NCI-H1417 (cell line): ENCODE measurements around the gene CYP4A22.
"Not testable (repeated sequence)": the region's sequence is repeated elsewhere in the genome, so short reads cannot be mapped to it uniquely, and the experiment has no call there.

ENCODE experiments used
- DNase-seq, 3 experiments: peaks; one replicate each; lab custom pipeline; 2025; lab: John Stamatoyannopoulos, UW

Gene CYP4A22, protein sequence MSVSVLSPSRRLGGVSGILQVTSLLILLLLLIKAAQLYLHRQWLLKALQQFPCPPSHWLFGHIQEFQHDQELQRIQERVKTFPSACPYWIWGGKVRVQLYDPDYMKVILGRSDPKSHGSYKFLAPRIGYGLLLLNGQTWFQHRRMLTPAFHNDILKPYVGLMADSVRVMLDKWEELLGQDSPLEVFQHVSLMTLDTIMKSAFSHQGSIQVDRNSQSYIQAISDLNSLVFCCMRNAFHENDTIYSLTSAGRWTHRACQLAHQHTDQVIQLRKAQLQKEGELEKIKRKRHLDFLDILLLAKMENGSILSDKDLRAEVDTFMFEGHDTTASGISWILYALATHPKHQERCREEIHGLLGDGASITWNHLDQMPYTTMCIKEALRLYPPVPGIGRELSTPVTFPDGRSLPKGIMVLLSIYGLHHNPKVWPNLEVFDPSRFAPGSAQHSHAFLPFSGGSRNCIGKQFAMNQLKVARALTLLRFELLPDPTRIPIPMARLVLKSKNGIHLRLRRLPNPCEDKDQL

DNA sequence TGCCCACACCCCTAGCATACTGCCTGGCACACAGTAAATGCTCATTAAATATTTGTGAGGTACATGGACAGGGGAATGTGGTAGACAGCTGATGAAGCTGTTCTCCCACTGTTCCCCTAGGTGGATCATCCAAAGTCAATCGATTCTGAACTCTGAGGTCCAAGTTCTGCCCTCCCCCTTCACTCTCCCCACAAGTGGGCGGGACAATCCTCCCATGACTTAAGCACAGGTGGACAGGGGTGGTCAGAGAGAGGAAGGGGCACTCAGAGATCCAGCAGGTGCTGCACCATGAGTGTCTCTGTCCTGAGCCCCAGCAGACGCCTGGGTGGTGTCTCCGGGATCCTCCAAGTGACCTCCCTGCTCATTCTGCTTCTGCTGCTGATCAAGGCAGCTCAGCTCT, at the start of gene CYP4A22:
Gene CYP4A22, plus strand, starts transcription at position 244 of the 400 bp plus-strand sequence. Its CDS starts 45 bp downstream, at position 289.
- DNase-seq, result no peak

DNA sequence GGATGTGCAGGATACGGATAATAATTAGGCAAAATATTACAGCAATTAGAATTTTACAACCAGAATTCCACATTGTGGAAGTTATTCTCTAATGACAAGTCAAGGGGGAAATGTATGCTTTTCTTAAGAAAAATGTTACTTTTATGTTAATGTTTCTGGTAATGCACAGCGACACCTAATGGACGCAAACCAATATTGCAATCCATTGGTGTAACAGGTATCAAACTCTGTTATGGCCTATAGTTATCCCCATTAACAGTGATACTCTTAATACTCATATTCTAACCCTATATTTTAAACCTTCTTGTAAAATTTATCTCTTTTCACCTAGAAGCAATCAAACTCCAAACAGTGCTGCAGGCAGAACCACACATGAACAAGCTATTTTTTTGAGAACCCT, 47.9 kb upstream of the CYP4A22 start:
- peak in 2 of 3 experiments; percentile 14 to 61 for DNase-seq

GRCh38 chr1:47091476-47091875, 45.8 kb upstream of the CYP4A22 start:
- not testable (repeated sequence) for DNase-seq

DNA sequence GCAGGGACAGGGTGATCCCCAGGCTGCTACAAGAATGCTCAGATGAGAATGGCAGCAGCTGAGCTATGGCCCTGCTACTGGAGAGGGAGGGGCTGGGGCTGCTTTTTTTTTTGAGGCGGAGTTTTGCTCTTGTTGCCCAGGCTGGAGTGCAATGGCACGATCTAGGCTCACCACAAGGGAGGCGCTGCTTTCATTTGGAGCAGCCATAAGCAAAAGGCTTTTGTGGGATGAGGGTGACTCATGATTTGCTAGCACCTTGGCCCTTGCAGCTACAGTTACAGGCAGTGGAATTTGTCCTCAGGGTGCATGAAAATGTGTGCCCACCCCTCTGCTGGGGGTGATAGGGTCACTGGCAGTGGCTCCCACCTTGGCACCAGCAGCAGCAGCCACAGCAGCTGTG, 32.4 kb upstream of the CYP4A22 start:
- no peak for DNase-seq

DNA sequence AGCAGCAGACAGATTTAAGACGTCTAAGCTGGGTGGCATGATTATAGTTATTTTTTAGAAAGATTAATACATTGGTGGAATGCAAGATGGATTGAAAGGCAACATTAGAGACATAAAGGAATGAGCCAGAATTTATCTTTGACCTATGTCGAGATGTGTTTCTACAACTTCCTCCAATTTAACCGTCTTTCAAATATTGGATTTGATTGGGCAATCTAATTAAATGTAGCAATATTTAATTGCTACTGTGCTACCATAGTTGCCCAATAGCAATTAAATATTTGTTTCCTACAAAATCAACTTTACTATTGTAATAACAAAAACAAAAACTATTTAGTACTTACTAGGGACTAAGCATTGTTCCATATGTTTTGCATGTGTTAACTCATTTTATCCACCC, 30.4 kb upstream of the CYP4A22 start:
- no peak for DNase-seq

GRCh38 chr1:47107851-47108574, 29.2 kb upstream of the CYP4A22 start:
- DNase-seq, result not testable (repeated sequence)

- not testable (repeated sequence) for DNase-seq
Measured at GRCh38 chr1:47109482-47109881, 27.8 kb upstream of the CYP4A22 start.

DNA sequence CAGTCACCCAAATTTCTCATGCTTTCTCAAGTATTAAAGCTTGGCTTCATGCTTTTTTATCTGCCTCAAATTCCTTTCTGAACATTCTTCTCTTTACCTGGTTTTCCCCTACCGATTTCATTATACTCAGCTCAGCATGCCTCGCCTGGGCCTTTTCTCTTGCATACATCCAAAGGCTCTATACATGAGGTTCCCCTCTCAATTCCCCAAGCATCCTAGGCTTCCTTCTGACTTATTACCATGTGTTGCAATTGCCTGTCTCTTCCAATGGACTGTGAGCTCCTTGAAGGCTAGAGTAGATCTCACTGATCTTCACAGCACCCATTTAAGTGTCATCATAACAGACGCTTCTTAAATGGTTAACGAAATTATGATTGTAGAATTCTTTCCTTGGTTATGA, 24.1 kb upstream of the CYP4A22 start:
- no peak for DNase-seq

DNA sequence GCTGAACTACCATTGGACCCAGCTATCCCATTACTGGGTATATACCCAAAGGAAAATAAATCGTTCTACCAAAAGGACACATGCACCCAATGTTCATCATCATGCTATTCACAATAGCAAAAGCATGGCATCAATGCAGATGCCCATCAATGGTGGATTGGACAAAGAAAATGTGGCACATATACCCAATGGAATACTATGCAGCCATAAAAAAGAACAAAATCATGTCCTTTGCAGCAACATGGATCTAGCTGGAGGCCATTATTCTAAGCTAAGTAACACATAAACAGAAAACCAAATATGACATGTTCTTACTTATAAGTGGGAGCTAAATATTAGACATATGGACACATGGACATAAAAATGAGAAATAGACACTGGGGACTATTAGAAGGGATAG, 16.2 kb upstream of the CYP4A22 start:
- not testable (repeated sequence) for DNase-seq

DNA sequence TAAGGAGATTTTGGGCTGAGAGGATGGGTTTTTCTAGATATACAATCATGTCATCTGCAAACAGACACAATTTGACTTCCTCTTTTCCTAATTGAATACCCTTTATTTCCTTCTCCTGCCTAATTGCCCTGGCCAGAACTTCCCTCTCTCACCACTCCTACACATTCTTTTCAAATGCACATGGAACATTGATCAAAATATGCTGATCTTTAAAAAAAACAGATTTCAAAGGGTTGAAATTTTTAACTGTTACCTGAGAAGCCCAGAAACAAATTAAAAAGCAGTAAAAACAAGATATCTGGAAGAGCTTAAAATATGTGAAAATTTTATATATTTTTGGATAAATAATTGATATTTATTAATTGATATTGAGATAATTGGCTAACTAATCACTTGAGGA, 12.4 kb upstream of the CYP4A22 start:
- not testable (repeated sequence) for DNase-seq

DNA sequence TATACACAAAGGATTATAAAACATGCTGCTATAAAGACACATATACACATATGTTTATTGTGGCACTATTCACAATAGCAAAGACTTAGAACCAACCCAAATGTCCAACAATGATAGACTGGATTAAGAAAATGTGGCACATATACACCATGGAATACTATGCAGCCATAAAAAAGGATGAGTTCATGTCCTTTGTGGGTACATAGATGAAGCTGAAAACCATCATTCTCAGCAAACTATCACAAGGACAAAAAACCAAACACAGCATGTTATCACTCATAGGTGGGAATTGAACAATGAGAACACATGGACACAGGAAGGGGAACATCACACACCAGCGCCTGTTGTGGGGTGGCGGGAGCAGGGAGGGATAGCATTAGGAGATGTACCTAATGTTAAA, 10.2 kb upstream of the CYP4A22 start:
- not testable (repeated sequence) for DNase-seq

GRCh38 chr1:47128221-47128620, 9.0 kb upstream of the CYP4A22 start:
- no peak for DNase-seq

DNA sequence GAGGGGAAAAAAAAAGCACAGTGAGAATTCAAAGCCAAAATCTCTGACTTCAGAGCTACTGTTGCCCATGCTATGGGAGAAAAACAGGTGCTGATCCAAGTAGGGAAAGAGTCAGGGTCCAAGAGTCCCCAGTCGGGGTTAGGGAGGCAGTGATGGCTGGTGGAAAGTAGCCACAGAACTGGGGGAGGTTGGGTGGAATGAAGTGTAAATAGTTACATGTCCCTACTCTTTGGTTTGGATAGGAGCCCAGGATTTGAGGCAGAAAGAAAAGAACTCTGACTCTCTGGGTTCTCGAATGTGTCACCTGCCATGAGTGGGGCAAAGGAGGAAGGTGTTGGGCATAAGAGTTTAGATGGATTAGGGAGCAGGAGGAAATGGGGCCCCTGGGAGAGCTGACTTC, 8.4 kb upstream of the CYP4A22 start:
- DNase-seq, result not testable (repeated sequence)

DNA sequence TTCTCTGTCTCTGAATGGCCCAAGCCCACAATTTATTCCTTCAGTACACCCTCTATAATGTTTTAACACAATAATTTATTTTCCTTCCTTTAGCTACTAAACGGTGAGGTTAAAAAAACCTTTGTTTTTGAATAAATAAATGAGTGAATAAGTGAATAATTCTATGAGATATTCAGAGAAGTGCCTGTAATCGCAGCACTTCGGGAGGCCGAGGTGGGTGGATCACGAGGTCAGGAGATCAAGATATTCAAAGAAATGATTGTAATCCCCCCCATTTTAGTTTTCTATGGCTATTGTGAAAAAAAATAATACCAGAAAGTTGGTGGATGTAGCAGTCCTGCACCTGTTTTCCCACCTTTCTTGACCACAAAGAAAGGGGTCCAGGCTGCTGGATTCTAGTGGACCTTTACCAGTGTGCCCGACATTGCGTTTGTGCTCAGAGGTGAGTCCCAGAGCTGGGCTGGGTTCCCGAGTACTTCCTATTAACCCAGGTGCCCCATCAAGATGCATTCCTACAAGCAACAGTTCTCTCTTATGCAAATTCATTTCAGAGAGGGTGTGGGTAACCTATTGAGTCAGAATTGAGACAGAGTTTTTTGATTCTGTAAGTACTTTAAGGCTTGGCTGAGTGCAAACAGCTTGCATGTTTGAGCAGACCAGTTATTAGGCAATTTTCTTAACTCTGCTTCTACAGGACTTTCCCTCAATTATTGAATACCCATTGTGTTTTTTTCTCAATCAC, 7.6 kb upstream of the CYP4A22 start:
- not testable (repeated sequence) for DNase-seq

DNA sequence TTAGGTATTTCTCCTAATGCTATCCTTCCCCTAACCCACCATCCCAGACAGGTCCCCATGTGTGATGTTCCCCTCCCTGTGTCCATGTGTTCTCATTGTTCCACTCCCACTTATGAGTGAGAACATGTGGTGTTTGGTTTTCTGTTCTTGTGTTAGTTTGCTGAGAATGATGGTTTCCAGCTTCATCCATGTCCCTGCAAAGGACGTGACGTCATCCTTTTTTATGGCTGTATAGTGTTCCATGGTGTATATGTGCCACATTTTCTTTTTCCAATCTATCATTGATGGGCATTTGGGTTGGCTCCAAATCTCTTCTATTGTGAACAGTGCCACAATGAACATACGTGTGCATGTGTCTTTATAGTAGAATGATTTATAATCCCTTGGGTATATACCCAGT, 4.6 kb upstream of the CYP4A22 start:
- not testable (repeated sequence) for DNase-seq

DNA sequence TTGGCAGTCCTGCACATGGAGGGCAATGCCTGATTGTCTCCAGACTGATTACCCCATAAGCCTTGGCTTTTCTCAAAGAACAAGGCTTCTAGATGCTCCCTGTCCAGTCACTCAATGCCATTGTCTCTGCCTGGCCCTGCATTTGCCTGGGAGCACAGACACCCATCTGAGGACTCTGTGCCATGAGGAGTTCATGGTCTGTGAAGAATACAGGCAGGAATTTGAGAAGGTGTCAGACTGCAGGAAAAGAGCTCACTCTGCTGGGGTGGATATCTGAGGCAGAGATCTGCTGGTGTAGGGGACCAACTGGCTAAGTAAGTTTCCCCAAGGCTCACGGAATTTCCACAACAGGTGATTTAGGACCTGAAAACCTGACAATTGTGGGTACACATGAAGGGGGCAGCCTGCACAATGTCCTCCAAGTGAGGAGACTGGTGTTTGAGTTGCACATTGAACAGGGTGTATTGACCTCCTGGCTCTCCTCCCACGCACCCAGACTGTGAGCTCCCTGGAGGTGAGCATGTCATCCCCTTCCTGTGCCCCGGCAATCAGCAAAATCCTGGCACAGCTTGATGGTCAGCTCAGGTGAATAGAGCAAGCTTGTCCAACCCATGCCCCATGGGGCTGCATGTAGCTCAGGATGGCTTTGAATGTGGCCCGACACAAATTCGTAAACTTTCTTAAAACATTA, 829 bp downstream of the CYP4A22 start:
- no peak for DNase-seq

GRCh38 chr1:47140358-47140757, 3.1 kb downstream of the CYP4A22 start:
- not testable (repeated sequence) for DNase-seq

DNA sequence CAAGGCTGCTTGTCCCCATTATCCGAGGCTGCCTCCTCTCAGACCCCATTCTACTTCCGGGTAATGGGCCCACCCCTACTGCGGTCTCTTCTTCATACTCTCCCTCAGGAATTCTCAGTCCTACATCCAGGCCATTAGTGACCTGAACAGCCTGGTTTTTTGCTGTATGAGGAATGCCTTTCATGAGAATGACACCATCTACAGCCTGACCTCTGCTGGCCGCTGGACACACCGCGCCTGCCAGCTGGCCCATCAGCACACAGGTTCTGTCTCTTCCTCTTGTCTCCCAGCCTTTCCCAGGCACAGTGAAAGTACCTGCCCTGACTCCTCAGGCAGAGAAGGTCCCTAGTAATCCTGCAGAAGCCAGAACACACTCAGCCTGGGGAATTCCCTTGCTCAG, 6.4 kb downstream of the CYP4A22 start:
- not testable (repeated sequence) for DNase-seq

DNA sequence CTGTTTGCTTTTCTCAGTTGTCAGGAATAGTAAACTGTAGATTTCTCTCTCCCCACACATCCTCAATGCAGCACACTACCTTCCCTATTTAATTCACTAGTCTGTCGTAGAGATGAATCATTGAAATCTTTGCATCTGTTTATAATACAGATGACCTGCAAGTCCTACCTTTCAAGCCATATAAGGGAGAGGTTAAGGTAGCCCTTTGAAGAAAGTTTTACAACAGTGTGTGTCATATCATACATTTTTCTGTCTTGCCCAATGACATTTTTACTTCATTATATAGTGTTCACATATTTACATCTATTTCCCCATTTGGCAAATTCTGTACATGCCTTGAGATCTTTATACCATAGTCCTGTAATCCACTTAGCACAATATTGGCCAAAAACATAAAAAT, 9.3 kb downstream of the CYP4A22 start:
- not testable (repeated sequence) for DNase-seq

DNA sequence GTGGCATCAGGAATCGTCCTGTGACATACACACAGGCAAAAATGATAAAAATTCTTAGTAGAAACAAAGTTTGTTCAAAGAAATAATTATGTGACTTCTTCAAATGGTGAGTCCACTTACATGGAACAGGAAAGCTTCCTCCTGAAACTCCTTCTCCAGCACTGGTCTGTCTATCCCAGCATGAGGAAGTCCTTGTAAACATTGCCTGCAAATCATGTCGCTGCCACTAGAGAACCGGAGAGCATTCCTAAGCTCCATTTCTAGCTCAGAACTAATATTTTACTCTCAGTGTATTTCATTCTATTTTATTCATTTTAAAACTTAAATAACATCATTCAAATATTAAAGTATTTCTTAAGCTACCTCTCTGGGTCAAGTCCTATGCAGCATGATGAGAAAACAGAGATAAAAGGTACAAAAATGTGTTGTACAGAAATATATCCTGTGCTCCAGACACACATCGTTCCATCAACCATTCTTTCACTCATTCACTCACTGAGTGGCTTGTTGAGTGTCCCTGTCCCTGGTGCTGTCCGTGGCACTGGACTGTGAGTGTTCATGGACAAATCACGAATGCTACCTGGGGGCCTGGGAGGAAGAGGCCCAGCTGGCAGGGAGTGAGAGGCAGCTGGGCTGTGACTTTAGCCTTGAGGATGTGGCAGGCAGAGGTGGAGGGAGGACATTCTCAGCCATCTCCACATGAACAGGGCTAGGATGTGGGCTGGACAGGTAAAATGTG, 10.0 kb downstream of the CYP4A22 start:
- DNase-seq, result no peak

DNA sequence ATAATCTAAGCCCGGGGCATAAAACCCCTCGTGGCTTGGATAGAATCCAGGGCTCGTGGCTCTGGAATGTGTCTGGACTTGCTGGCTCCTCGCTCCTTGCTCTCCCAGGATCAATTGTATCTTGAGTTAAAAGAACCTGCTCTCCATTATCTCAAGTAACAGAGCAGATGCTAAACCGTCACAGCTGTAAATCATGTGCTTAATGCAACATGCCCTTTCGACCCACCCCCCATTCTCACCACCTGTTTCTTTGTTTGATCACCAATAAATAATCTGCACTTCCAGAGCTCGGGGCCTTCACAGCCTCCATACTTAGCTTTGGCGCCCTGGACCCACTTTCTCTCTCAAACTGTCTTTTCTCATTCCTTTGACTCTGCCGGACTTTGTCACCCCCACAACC, 11.9 kb downstream of the CYP4A22 start:
- DNase-seq, result peak; percentile 6 to 83 (median 47)
